Ishikawa (cell line): ENCODE data around the gene CLDN2.

ENCODE experiments used
- CEBPB ChIP-seq: IDR thresholded peaks from 2 replicates; pipeline ENCODE4 v1.6.1; 2012
- CREB1 ChIP-seq: IDR thresholded peaks from 2 replicates; pipeline ENCODE4 v1.6.1; 2012; ENCODE audit warnings: low read depth
- EGR1 ChIP-seq: IDR thresholded peaks from 2 replicates; pipeline ENCODE4 v1.6.1; 2012
- EP300 ChIP-seq: IDR thresholded peaks from 2 replicates; pipeline ENCODE4 v1.6.1; 2012; ENCODE audit warnings: borderline replicate concordance
- FOXM1 ChIP-seq: IDR thresholded peaks from 2 replicates; pipeline ENCODE4 v1.6.1; 2012; ENCODE audit warnings: low read depth, borderline replicate concordance
- NFIC ChIP-seq: IDR thresholded peaks from 2 replicates; pipeline ENCODE4 v1.6.1; 2012
- RAD21 ChIP-seq: IDR thresholded peaks from 2 replicates; pipeline ENCODE4 v1.6.1; 2012; ENCODE audit warnings: low read depth
- TAF1 ChIP-seq: IDR thresholded peaks from 2 replicates; pipeline ENCODE4 v1.6.1; 2012; ENCODE audit warnings: low read depth, mild to moderate bottlenecking
- TCF12 ChIP-seq: IDR thresholded peaks from 2 replicates; pipeline ENCODE4 v1.6.1; 2012; ENCODE audit warnings: low read depth
- TEAD4 ChIP-seq: IDR thresholded peaks from 2 replicates; pipeline ENCODE4 v1.6.1; 2012
- YY1 ChIP-seq: IDR thresholded peaks from 2 replicates; pipeline ENCODE4 v1.6.1; 2012; ENCODE audit warnings: low read depth
- ZBTB7A ChIP-seq: IDR thresholded peaks from 2 replicates; pipeline ENCODE4 v1.6.1; 2012; ENCODE audit warnings: low read depth
- TF ChIP-seq, protein P1 (sequence below): IDR thresholded peaks from 2 replicates; pipeline ENCODE4 v1.6.1; 2012
- TF ChIP-seq, protein P2 (sequence below): IDR thresholded peaks from 2 replicates; pipeline ENCODE4 v1.6.1; 2012; ENCODE audit warnings: low read depth, mild to moderate bottlenecking
- TF ChIP-seq, protein P3 (sequence below): IDR thresholded peaks from 2 replicates; pipeline ENCODE4 v1.6.1; 2012

Gene CLDN2, protein sequence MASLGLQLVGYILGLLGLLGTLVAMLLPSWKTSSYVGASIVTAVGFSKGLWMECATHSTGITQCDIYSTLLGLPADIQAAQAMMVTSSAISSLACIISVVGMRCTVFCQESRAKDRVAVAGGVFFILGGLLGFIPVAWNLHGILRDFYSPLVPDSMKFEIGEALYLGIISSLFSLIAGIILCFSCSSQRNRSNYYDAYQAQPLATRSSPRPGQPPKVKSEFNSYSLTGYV

DNA sequence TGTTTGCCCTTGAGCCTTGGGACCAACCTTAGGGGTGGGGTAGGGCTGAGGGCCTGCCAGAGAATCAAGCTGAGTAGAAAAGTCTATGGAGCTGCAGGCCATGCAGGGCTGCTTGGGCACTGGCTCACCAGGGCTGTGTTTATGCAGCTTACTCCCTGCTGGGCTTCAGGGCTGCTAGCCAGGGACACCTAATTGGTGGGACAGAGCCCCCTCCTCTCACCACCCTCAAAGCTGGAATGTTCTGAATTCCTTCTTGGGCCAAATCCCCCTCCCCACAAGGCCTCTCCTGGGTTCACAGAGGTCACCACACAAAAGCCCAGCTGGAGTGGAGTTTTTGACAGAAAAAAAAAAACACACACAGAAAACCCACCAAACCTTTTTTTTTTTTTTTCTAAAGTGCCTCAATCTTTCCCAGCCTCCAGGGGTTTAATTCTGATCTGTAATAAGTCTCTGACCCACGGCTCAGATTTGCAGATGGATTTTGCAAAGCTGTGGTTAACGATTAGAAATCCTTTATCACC is at the start of gene CLDN2:
Gene CLDN2 (plus strand): TSS at position 471 of the 521 bp plus-strand sequence. CDS start 7,827 bp downstream, outside the sequence.
- TF ChIP-seq FOXM1 = no peak
- TF ChIP-seq, protein P1, sequence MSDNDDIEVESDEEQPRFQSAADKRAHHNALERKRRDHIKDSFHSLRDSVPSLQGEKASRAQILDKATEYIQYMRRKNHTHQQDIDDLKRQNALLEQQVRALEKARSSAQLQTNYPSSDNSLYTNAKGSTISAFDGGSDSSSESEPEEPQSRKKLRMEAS = no peak
- no peak for TF ChIP-seq TCF12
- TF ChIP-seq TAF1 = no peak
- TF ChIP-seq EGR1 = no peak
- TF ChIP-seq CREB1 = no peak
- TF ChIP-seq, protein P2, sequence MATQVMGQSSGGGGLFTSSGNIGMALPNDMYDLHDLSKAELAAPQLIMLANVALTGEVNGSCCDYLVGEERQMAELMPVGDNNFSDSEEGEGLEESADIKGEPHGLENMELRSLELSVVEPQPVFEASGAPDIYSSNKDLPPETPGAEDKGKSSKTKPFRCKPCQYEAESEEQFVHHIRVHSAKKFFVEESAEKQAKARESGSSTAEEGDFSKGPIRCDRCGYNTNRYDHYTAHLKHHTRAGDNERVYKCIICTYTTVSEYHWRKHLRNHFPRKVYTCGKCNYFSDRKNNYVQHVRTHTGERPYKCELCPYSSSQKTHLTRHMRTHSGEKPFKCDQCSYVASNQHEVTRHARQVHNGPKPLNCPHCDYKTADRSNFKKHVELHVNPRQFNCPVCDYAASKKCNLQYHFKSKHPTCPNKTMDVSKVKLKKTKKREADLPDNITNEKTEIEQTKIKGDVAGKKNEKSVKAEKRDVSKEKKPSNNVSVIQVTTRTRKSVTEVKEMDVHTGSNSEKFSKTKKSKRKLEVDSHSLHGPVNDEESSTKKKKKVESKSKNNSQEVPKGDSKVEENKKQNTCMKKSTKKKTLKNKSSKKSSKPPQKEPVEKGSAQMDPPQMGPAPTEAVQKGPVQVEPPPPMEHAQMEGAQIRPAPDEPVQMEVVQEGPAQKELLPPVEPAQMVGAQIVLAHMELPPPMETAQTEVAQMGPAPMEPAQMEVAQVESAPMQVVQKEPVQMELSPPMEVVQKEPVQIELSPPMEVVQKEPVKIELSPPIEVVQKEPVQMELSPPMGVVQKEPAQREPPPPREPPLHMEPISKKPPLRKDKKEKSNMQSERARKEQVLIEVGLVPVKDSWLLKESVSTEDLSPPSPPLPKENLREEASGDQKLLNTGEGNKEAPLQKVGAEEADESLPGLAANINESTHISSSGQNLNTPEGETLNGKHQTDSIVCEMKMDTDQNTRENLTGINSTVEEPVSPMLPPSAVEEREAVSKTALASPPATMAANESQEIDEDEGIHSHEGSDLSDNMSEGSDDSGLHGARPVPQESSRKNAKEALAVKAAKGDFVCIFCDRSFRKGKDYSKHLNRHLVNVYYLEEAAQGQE = no peak
- no peak for TF ChIP-seq EP300
- no peak for TF ChIP-seq RAD21
- no peak for TF ChIP-seq NFIC
- TF ChIP-seq TEAD4 = no peak
- TF ChIP-seq, protein P3, sequence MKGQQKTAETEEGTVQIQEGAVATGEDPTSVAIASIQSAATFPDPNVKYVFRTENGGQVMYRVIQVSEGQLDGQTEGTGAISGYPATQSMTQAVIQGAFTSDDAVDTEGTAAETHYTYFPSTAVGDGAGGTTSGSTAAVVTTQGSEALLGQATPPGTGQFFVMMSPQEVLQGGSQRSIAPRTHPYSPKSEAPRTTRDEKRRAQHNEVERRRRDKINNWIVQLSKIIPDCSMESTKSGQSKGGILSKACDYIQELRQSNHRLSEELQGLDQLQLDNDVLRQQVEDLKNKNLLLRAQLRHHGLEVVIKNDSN = no peak
- no peak for TF ChIP-seq ZBTB7A
- TF ChIP-seq YY1 = no peak

DNA sequence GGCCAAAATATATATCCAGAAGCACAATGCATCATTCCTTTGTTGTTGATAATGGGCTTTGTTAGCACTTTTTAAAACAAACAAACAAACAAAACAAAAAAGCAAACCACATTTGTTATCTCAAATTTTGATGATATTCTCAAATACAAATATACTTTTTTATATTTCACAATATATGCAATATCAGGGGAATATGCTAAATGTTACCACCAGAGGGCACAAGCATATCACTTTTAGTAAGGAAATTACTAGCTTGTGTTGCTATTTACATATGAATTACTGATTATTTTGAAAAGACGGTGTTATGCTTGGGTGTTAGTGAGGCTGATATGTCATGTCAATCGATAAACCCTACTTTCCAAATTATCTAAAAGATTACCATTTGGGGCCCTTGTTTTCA is 46.1 kb upstream of the CLDN2 start:
- TF ChIP-seq RAD21 (peak; percentile 47), CEBPB (peak; percentile 28; the same call in 1 of the 2 replicates)
- TF ChIP-seq, protein P3 = no peak

DNA sequence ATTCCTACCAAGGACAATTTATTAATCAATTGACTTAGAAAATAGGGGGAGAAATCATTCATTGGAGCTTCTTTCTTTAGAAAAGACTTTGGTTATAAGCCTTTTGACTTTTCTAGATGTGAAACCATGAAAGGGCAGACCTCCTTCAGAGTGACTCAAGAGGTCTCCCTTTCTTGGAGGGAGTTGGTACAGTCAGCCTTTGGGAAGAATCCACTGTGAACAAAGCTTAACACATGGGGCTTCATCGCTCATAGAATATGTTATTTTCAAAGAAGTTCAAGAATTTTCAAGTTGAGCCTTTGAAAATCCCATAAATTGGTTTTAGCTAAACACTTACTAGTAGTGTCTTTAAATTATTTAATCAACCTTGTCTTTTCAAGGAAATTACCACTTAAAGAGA is 45.1 kb upstream of the CLDN2 start:
- TF ChIP-seq FOXM1 (no peak), RAD21 (no peak), CEBPB (no peak), CREB1 (no peak), EGR1 (no peak), EP300 (no peak), TCF12 (no peak), TEAD4 (no peak)
- TF ChIP-seq, protein P3 = no peak
- TF ChIP-seq, protein P2 = no peak

DNA sequence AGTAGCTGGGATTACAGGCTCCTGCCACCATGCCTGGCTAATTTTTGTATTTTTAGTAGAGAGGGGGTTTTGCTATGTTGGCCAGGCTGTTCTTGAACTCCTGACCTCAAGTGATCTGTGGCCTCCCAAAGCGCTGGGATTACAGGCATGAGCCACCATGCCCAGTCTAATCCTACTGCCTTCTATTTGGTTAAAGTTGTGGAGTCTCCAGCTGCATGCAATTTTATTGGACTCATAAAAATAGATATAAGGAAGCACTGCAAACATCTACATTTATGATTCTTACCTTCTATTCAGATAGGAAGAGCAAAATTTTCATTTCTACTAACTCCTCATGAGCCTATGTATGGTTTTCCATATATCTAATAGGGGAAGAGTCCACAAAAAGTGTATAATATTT is 30.7 kb upstream of the CLDN2 start:
- TF ChIP-seq CREB1 (no peak), ZBTB7A (no peak), TAF1 (no peak), YY1 (no peak)

DNA sequence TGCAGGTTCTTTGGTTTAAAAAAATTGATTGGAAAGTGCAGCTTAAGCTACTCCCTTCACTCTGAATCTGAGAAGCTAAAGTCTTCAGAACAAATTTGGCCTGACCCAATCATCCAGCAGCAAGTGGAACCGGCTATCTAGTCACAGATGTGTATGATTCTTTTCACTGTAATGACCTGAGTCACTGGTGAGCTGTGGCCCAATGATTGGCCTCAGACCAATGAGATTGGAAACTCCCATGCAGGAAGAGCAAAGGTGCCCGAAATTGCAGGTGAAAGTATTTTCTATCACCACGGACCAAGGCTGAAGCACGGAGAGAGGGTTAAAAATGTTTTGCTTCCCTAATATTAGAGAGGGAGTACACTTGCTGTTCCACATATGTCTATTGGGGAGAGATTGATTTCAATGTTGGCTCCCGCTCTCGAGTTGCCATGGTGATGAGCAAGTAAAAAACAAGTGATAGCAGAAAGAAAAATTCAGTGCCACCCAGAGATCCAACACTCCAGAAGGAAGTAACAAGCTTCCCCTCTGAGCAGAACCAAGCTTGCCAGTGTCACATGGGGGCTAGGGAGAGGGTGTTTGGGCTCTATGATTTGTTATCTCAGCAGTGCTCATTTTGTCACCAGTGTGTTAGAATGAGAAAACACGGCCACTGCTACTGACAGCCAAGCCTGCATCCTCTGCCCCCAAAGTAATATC is 28.3 kb upstream of the CLDN2 start:
- no peak for TF ChIP-seq EP300
- TF ChIP-seq RAD21 = no peak
- TF ChIP-seq CREB1 = no peak
- TF ChIP-seq, protein P2 = no peak
- no peak for TF ChIP-seq EGR1
- no peak for TF ChIP-seq YY1
- TF ChIP-seq, protein P1 = no peak
- no peak for TF ChIP-seq NFIC
